NCI-H510A treated with DMSO at 0.1 percent for 48 hours (cell line): ENCODE data around the gene SYK.

ENCODE experiments used
- DNase-seq: peaks from one replicate; lab custom pipeline; 2025; lab: John Stamatoyannopoulos, UW

SYK gene

DNA sequence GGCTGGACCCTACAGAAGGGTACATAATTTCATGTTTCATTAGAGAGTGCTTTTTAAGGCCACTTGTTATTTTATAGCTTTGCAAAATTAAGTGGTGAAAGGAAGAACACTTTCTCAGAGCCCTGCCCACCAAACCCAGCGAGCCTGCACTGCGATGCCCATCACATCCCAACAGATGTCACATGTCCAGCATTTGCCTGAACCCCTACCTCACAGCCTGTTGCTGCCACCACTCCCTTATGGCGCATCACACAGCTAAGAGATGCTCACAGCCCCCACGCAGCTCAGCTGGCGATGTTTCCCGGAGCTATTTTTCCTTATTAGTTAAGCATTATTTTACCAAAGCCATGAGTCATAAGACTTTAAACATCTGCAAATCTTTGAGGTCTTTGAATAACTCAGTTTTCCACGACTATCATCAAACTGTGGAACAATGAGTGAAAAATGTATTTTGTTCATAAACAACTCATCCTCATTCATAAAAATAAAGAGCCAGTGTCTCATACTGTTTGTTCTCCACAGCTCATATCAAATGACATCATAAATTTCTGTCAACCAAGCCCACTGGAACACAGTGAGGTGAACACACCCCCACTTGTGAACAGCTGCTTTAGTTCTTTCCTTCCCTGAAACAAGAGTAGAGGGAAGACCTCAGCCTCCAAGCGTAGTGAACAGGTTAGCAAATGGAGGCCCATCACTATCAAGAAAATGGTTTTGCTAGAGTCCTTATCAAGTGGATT lies 104.9 kb downstream of the SYK start:
- DNase-seq: peak; percentile 26

DNA sequence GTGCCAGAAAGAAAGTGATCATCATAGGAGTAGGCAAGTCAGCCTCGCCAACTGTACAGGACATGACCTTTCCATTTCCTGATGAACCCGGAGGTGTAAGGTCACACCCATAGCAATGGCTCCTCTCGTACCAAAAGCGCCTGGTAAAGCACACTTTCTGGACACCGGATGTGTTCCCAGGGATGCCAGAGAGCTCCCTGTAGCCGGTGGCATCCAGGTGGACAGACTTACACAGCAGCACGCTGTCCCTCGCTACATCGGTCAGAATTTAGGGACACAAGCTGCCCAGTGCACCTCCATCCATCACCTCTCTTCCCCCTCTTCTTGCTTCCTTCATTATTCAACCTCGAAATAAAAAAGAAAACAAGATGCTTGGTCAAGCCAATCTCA lies 105.4 kb downstream of the SYK start:
- no peak for DNase-seq

DNA sequence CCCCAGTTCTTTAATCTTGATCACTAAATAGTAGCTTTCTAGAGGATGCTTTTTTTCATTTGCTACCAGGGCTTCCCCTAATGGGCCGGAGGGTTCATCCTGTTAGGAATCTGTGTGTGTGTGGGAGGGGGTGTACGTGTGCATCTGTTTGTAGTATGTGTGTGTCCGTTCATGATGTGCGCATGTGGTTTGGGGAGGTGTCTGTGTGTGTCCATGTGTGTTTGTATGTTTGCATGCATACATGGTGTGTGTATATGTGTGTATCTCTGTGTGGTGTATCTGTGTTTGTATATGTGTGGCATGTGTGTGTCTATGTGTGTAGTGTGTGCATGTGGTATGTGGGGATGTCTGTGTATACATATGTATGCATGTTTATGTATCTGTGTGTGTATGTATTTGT lies 106.2 kb downstream of the SYK start:
- DNase-seq: no peak

DNA sequence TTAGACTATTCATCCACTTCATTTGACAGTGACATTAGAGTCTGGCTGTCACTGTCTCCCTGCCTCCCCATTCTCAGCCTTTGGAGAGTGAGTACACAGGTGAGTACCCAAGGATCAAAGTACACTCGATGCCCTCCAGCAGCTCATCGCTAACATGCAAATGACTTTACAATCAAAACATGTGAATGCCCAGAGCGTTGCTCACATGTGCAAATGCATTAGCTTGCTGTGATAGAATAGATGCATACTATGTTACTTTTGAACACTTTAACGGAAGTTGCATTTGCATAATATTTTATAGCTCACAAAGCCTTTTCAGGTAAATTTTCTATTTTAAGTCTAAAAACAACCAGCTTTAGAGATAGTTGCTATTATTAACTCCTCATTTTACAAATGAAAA lies 107.6 kb downstream of the SYK start:
- no peak for DNase-seq

DNA sequence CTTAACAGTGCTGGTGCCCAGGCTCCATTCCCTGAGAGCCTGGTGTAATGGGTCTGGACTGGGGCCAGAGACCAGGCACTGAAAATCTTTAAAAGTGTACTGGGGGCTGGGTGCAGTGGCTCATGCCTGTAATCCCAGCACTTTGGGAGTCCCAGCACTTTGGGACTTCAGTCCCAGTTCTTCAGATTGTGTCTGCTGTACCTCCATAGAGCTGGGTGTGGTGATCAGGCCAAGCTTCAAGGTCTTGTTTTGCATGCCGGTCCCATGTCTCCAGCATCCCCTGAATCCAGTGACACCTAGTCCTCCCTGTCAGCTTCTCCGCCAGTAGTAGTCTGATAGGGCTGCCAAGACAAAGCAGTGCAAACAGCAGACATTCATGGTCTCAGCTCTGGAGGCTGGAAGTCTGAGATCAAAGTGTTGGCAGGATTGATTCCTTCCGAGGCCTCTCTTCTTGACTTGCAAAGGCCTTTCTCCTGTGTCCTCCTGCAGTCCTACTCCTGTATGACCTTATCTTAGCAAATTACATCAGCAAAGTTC lies 108.2 kb downstream of the SYK start:
- DNase-seq: no peak

DNA sequence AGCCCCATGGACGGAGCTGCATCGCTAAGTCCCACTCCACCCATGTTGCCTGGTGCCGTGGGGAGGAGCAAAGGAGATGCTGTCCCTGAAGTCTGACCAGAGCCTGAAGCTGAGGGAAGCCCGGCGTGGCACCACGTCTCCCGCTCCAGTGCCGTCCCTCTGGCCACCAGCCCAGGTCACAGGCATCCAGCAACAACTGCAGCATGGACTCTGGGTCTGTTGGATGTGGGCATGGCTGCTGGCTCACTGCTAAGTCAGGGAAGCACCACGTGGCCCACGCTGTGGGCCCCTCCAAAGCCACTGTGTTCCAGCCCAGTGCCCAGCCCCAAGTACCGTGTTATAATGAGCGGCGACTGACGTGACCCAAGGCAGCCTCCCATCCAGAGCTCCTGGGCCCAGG lies 112.6 kb downstream of the SYK start:
- DNase-seq: no peak

DNA sequence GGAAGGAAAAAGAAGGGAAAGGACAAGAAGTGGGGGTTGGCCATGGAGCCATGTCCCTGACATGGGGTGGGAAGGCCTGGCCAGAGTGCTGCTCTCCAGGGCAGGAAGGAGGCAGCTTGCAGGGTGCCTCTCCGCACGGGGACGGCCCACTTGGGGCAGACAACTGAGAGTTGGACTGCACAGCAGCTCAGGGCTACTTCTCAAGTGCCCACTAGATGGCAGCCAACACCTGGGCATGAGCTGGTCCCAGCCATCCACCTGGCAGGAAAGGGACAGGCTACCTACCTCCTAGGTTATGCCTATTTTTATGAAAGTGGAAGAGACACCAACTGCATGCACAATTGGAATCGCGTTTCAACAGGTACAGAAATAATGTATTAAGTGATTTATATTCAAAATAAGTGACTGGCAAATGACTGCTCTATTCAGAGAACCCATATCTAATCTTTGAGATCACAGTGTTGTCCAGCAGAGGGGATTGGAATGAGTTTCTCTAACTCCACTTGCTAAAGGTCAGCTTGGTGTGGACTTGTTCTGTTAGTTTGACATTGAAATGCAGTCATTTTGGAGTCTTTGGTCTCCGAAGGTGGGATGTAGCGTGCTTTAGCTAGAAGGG lies 113.4 kb downstream of the SYK start:
- DNase-seq: peak; percentile 76

DNA sequence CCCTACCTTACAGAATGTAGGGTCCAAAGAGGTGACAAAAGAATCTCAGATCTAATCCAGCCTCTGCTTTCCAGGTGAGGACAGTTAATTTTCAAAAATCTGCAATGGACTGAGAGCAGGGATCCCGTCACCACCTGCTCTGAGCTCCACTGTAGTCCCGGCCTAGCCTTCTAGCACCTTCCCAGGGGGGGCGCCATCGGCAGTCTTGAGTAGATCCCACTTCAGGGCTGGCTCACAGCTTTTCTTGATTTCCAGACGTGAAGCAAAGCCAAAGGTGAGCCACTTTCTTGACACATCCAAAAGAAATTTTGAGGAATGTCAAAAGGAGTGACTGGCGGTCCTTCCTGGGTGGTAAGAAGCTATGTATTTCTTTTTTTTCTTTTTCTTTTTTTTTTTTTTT lies 114.1 kb downstream of the SYK start:
- no peak for DNase-seq

DNA sequence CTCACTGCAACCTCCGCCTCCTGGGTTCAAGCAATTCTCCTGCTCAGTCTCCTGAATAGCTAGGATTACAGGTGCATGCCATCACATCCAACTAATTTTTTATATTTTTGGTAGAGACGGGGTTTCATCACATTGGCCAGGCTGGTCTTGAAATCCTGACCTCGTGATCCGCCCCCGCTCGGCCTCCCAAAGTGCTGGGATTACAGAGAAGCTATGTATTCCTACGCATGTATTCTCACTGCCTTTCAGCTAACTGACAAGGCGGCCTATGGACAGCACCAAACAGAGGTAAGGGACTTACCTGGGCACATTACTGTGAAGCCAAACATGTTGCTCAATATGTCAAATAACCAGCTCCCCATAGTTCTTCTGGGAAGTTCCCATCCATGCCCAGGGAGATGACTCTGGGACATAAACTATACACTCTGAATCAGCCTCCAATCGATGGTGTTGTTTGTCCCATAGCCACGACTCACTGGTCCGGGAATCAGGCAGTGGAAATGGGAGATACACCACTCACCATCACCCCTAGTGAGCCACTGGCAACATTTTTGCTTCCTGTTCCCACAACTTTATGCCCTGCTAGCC lies 114.6 kb downstream of the SYK start:
- no peak for DNase-seq

DNA sequence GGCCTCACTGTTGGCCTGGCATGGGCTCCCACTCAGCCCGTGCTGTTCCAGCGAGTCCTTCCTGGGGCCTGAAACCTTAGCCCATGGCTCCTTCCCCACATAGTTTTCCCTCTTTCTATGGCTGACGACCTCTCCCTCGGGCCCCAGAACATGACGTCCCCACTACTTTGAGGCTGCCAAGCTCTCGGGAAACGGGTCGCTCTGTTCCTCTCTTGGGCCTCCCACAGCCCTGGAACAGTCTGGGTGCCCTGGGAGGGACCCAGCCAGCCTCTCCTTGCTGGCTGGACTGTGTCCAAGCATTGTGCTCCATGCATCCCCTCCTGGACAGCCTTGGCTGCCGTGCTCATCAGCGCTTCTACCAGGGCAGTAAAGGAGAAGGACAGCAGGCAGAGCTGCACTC lies 118.3 kb downstream of the SYK start:
- DNase-seq: no peak

DNA sequence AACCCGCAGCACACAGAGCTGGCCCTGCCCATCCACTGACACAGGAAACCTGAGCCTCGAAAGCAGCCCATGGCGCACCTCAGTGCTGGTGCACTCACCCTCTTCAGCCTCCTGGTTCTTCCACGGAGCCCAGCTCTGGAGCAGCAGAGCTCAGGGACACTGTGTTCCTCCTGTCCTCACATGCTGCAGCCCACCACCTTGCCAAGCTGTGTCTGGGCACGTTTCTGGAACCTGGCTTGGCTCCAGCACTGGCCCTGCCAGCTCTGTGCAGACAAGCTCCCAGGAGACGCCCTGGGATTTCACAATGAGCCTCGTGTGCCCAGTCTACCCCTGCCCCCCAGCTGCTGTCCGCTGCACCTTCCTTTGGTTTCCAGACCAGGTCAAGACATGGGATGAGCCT lies 119.5 kb downstream of the SYK start:
- DNase-seq: peak; percentile 24

DNA sequence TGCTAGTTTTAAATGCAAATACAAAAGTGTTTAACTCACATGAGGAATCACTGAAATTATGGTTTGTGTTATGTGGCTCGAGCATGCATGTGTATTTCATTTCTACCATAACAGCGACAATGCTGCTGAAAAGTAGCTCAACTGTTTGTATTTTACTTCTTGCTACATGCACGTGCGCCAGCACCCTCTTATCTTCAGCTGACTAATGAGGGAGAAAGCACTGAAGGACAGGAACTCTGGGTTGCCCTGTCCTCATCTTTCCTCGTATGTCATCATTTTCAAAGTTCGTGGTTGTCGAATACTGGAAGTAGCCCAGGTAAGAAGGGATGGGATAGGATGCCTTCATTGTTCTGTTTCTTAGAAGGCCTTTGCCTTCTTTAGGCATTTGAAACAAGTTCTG lies 120.3 kb downstream of the SYK start:
- DNase-seq: no peak

DNA sequence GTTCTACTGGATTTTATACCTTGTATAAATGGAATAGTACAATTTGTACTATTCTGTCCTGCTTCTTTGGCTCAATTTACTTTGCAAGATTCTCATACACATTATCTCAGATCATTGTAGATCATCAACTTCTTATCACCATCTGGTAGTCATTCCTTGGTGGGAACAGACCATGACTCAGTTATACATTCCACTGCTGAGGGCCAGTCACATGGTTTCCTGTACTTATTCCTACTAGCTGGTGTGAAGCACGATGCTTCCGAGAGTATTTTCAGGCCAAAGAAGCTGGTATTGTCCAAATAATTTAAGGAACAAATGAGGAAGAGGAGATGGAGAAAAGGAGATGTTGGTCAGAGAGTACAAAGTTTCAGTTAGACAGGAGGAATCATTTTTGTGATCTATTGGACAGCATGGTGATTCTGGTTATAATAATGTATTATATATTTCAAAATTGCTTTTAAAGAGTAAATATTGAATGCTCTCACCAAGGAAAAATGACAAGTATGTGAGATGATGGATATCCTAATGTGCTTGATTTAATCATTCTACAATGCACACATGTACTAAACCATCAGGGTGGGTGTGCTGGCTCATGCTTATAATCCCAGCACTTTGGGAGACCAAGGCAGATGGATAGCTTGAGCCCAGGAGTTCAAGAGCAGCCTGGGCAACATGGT lies 124.1 kb downstream of the SYK start:
- DNase-seq: no peak

DNA sequence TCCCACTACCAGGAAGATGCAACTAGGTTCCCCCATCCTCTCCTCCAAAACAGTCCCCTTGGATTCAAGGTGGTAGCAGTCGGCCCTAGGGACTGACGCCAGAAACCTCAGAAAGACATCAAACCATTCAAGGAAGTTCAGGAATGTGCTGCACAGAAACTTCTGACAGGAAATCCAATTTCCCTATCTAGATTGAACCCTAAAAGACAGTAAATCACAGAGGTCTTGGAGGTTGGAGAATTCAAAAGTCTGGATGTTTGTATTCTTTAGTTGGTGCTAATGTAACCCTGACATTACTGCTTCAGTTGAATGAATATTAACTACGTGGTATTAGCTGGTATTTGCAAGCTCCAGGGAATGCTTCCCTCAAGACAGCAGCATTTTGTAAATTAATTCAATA lies 125.3 kb downstream of the SYK start:
- no peak for DNase-seq

DNA sequence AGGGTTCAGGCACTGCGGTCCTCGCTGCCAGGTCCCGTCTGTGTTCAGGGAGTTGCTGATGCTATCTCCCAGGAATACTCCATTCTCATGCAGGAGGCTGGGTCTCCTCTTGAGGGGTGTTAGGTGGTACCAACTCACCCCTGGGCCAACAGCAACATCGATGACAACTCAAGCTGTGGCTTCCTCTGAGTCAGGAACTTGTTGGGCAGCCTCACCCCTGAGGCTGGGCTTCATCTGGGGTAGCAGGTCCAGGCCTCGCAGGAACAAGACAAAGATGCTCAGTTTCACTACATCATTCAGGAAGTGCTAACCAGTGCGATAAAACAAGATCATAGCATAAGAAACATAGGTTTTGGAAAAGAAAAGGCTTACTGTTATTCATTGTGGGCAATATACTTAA lies 125.9 kb downstream of the SYK start:
- no peak for DNase-seq

DNA sequence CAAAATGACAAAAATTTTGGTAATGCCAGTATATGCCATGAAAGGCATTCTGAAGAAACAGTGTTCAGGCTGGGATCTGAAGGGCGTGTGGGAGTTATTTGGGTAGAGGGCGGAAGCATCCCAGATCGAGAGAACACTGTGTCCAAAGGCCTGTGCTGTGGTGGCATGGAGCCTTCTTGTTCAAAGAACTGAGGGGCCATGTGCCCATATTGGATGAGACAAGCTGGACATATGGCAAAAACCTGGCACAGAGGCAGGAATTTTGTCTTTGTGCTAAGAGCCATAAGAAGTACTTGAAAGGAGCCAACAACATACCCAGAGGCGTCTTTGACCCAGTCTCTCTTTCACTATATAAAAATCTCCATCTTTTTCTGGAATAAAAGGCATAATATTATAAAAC lies 128.0 kb downstream of the SYK start:
- DNase-seq: peak; percentile 2

DNA sequence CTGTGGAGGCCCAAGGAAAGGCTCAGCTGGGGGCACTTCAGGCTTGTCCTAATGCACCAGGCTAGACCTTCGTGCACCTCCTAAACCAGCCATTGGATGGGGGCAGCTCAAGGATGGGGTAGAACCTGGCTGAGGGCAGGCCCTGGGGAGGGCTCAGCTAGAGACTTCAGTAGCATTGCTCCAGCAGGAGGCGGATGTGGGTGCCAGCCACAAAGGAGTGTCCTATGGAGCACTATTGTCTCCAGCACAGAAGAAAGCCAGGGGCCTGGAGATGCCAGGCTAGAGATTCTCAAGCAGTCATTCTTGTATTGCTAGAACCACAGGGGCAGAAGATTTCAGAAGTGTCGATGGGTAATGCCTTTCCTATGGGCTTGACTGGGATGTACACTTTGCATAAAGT lies 131.8 kb downstream of the SYK start:
- DNase-seq: no peak

DNA sequence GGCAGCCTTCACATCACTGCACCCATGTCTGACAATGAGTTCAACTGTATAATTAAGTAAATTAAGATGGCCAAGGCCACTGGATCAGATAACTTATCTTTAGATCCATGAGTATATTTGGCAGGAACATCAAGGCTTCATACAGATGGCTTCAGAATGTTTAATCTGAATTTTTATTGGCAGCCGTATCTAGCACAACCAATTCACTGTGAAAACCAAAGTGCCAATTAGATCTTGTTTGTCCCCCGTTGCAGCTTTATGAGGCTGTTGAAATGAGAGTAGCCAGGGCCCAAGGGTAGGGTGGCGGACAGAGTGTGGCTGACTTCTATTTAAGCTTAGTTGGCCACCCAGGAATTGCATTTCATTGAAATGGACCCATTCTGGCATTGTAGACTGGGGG lies 137.7 kb downstream of the SYK start:
- no peak for DNase-seq

DNA sequence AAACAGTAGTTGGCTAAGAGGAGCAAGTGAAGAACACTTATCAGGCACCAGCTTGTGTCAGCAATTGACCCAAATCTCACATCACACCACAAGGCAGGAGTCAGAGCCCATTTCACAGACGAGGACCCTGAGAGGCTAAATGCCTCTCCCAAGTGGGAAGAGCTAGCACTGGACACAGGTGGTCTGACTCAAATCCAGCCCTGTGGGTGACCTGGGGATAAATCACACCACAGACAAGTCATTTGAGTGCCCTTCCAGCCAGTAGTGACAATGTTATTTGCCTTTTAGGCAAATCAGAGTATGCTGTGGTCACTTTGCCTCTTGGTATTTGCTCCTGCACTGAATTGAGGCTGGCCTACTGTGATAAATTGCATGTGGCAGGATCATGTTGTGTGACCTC lies 138.7 kb downstream of the SYK start:
- no peak for DNase-seq

DNA sequence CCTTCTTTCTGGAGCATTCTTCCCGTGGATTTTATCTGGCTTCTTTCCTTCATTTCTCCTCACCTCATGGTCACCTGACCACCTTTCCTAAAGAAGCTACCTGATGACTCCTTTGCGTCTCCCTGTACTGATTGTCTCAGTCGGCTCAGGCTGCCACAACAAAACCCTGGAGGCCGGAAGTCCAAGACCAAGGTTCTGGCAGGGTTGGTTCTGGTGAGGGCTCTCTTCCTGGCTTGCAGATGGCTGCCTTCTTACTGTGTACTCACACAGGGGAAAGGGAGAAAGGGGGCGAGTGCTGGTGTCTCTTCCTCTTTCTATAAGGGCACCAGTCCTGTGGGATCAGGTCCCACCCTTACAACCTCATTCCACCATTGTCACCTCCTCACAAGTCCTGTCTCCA lies 140.0 kb downstream of the SYK start:
- DNase-seq: no peak

DNA sequence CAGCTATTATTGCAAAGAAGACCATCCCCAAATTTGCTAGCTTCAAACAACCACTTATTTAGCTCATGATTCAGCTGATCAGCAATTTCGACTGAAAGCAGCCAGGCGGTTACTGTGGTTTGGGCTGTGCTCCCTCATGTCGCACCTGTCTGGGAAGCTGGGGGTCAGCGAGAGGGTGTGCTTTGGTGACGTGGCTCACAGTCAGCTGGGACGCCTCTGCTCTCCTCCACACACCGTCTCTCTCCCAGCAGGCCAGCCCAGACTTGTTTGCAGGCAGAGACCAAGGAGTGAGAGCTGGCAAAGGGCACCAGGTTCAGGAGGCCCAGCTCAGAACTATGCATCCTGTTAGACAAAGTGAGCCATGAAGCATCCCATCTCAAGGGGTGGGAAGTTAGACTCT lies 140.9 kb downstream of the SYK start:
- DNase-seq: peak; percentile 73

DNA sequence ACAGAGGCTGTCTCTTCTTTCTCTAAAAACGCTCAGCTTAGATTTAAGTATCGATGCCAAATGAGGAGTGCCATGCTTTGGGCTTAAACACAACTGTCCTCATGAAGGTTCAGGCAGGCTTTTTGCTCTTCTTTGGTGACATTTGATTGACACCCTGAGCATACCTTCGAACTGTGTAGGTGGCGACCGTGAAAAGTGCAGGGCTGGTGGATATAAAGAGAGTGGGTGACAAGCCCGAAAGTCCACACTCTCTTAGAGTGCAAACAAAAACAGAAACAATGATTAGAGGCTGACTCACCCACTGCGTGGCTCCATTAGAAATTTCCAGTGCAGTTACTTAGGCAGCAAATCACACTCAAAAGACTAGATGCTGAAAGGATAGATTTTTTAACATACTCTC lies 141.7 kb downstream of the SYK start:
- DNase-seq: no peak

DNA sequence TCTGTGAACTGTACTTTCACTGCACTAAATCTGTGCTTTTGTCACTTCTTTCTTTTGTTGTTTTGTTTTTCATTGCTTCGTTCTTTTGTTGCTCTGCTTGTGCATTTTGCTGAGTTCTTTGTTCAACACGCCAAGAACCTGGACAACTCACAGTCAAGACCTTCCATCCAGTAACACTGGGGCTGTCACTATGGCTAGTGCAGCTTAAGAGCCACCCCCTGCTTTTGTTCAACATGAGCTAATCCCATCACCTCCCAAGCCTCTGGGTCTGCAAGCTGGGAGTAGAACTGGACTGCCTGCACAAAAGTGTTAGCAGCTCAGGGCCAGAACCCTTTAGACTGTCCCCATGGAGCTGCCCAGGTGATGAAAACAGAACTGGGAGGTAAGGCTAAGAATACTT lies 143.7 kb downstream of the SYK start:
- DNase-seq: no peak
